Measurements from ENCODE around the gene ABR. TPM values are rescaled to one million over a fixed set of nuclear protein-coding genes. Genes with fewer than 3 reads are reported as not detected.
"Not testable (repeated sequence)": the region's sequence is repeated elsewhere in the genome, so short reads cannot be mapped to it uniquely, and the experiment has no call there.

ABR gene
- polyA plus RNA-seq, 3 donors: 49.5 to 55.2 (median 52.0) TPM

- DNase-seq (ENCODE audit: low read depth in 3 of 3, low spot score in 2 of 3): no peak
Observed at GRCh38 chr17:1174263-1174880, 5.4 kb downstream of the ABR start.

- DNase-seq (ENCODE audit: low read depth in 3 of 3, low spot score in 2 of 3): no peak
Observed at GRCh38 chr17:1173432-1174262, 6.1 kb downstream of the ABR start.

GRCh38 chr17:1171953-1172352 lies 7.8 kb downstream of the ABR start:
- DNase-seq (ENCODE audit: low read depth in 3 of 3, low spot score in 2 of 3): no peak

GRCh38 chr17:1170739-1171138 lies 9.0 kb downstream of the ABR start:
- no peak for DNase-seq (ENCODE audit: low read depth in 3 of 3, low spot score in 2 of 3)

- no peak for DNase-seq (ENCODE audit: low read depth in 3 of 3, low spot score in 2 of 3)
Observed at GRCh38 chr17:1169929-1170312, 9.9 kb downstream of the ABR start.

GRCh38 chr17:1169221-1169928 lies 10.4 kb downstream of the ABR start:
- DNase-seq (ENCODE audit: low read depth in 3 of 3, low spot score in 2 of 3): no peak

- DNase-seq (ENCODE audit: low read depth in 3 of 3, low spot score in 2 of 3): no peak
Observed at GRCh38 chr17:1168533-1169220, 11.1 kb downstream of the ABR start.

GRCh38 chr17:1166276-1166675 lies 13.5 kb downstream of the ABR start:
- DNase-seq (ENCODE audit: low read depth in 3 of 3, low spot score in 2 of 3): no peak

GRCh38 chr17:1165836-1166235 lies 13.9 kb downstream of the ABR start:
- DNase-seq (ENCODE audit: low read depth in 3 of 3, low spot score in 2 of 3): no peak

GRCh38 chr17:1164935-1165556 lies 14.7 kb downstream of the ABR start:
- no peak for DNase-seq (ENCODE audit: low read depth in 3 of 3, low spot score in 2 of 3)

GRCh38 chr17:1162116-1162855 lies 17.5 kb downstream of the ABR start:
- no peak for DNase-seq (ENCODE audit: low read depth in 3 of 3, low spot score in 2 of 3)

GRCh38 chr17:1160591-1161390 lies 19.0 kb downstream of the ABR start:
- DNase-seq (ENCODE audit: low read depth in 3 of 3, low spot score in 2 of 3): no peak

GRCh38 chr17:1159431-1160180 lies 20.2 kb downstream of the ABR start:
- DNase-seq (ENCODE audit: low read depth in 3 of 3, low spot score in 2 of 3): no peak

- DNase-seq (ENCODE audit: low read depth in 3 of 3, low spot score in 2 of 3): no peak
Observed at GRCh38 chr17:1158879-1159278, 20.9 kb downstream of the ABR start.

- DNase-seq (ENCODE audit: low read depth in 3 of 3, low spot score in 2 of 3): no peak
Observed at GRCh38 chr17:1156864-1157263, 22.9 kb downstream of the ABR start.

GRCh38 chr17:1154704-1155103 lies 25.1 kb downstream of the ABR start:
- DNase-seq (ENCODE audit: low read depth in 3 of 3, low spot score in 2 of 3): no peak

- no peak for DNase-seq (ENCODE audit: low read depth in 3 of 3, low spot score in 2 of 3)
Observed at GRCh38 chr17:1153795-1154546, 25.8 kb downstream of the ABR start.

- DNase-seq (ENCODE audit: low read depth in 3 of 3, low spot score in 2 of 3): not testable (repeated sequence)
Observed at GRCh38 chr17:1152582-1152981, 27.2 kb downstream of the ABR start.

Data from right renal cortex interstitium (tissue), 3 donors.